ENCODE data around the gene FBXL7.

Gene FBXL7

GRCh38 chr5:15727375-15727774 is 227.4 kb downstream of the FBXL7 start:
- DNase-seq = no peak

- DNase-seq = no peak
Measured at GRCh38 chr5:15728811-15729210, 228.8 kb downstream of the FBXL7 start.

GRCh38 chr5:15731699-15732098 is 231.7 kb downstream of the FBXL7 start:
- DNase-seq = no peak

GRCh38 chr5:15734058-15734457 is 234.1 kb downstream of the FBXL7 start:
- no peak for DNase-seq

- no peak for DNase-seq
Measured at GRCh38 chr5:15737036-15737821, 237.2 kb downstream of the FBXL7 start.

- DNase-seq = no peak
Measured at GRCh38 chr5:15737871-15738664, 238.1 kb downstream of the FBXL7 start.

- no peak for DNase-seq
Measured at GRCh38 chr5:15740383-15740782, 240.4 kb downstream of the FBXL7 start.

GRCh38 chr5:15741591-15741990 is 241.6 kb downstream of the FBXL7 start:
- DNase-seq = no peak

GRCh38 chr5:15746833-15747232 is 246.9 kb downstream of the FBXL7 start:
- no peak for DNase-seq

- DNase-seq = no peak
Measured at GRCh38 chr5:15748266-15748665, 248.3 kb downstream of the FBXL7 start.

GRCh38 chr5:15752663-15753285 is 252.8 kb downstream of the FBXL7 start:
- DNase-seq = no peak

GRCh38 chr5:15753752-15754151 is 253.8 kb downstream of the FBXL7 start:
- DNase-seq = no peak

GRCh38 chr5:15757103-15757502 is 257.1 kb downstream of the FBXL7 start:
- no peak for DNase-seq

- no peak for DNase-seq
Measured at GRCh38 chr5:15757619-15758018, 257.6 kb downstream of the FBXL7 start.

GRCh38 chr5:15762668-15763067 is 262.7 kb downstream of the FBXL7 start:
- no peak for DNase-seq

- no peak for DNase-seq
Measured at GRCh38 chr5:15763754-15764153, 263.8 kb downstream of the FBXL7 start.

GRCh38 chr5:15768936-15769335 is 269.0 kb downstream of the FBXL7 start:
- no peak for DNase-seq

GRCh38 chr5:15772131-15772530 is 272.2 kb downstream of the FBXL7 start:
- no peak for DNase-seq

GRCh38 chr5:15774632-15775031 is 274.7 kb downstream of the FBXL7 start:
- no peak for DNase-seq

- DNase-seq = no peak
Measured at GRCh38 chr5:15776346-15776745, 276.4 kb downstream of the FBXL7 start.

- DNase-seq = no peak
Measured at GRCh38 chr5:15783734-15784133, 283.8 kb downstream of the FBXL7 start.

GRCh38 chr5:15785531-15785981 is 285.6 kb downstream of the FBXL7 start:
- no peak for DNase-seq

GRCh38 chr5:15786326-15786725 is 286.3 kb downstream of the FBXL7 start:
- DNase-seq = no peak

- DNase-seq = no peak
Measured at GRCh38 chr5:15786884-15787283, 286.9 kb downstream of the FBXL7 start.
